HEK293 (cell line): ENCODE results near the gene APLF.
A peak's percentile ranks its signal among the peaks of the same experiment; 100 is the strongest.

Experiments used
- CTCF ChIA-PET: fragments of 350-600 bp; formaldehyde crosslinking; extraction: SDS; loops from one replicate; lab custom pipeline; 2021; ENCODE audit warnings: antibody characterized with exemption; lab: Yijun Ruan, JAX
- POLR2A ChIA-PET: fragments of 300-600 bp; formaldehyde crosslinking; extraction: SDS; loops from one replicate; lab custom pipeline; 2020; ENCODE audit warnings: antibody characterized with exemption, inconsistent platforms; lab: Yijun Ruan, JAX
- H3K27ac ChIP-seq: fragments of 200-500 bp; sonication (Bioruptor generic); 2 replicates; pipeline ENCODE4 v1.5.1; 2014; ENCODE audit warnings: low read depth, low read length, control low read depth, inconsistent platforms; ENCODE audit errors: extremely low read depth
- H3K36me3 ChIP-seq, 2 experiments: fragments of 200-500 bp in 1 of 2; sonication (Bioruptor generic) in 1 of 2; 1 replicate in 1 of 2; 2 replicates in 1 of 2; pipeline ENCODE4 v1.5.1; 2014 to 2017; ENCODE audit warnings: inconsistent platforms in 2 of 2, low read length in 2 of 2; ENCODE audit not compliant: control insufficient read depth in 2 of 2, insufficient read depth in 1 of 2
- H3K4me1 ChIP-seq: fragments of 200-500 bp; sonication (Bioruptor generic); 2 replicates; pipeline ENCODE4 v1.5.1; 2014; ENCODE audit warnings: mild to moderate bottlenecking, low read length, inconsistent platforms; ENCODE audit not compliant: control insufficient read depth, insufficient read depth
- H3K4me3 ChIP-seq: 2 replicates; pipeline ENCODE4 v1.5.1; 2011; ENCODE audit warnings: low read depth, mild to moderate bottlenecking, control low read depth, low read length, moderate library complexity
- H3K9me3 ChIP-seq: fragments of 200-500 bp; sonication (Bioruptor generic); 2 replicates; pipeline ENCODE4 v1.5.1; 2014; ENCODE audit warnings: low read depth, low read length, inconsistent platforms; ENCODE audit not compliant: control insufficient read depth, insufficient read depth
- ATF2 ChIP-seq: fragments of 450-650 bp; formaldehyde crosslinking; IDR thresholded peaks from 2 replicates; pipeline ENCODE4 v1.5.1; 2016; ENCODE audit warnings: missing biosample characterization, missing genetic modification characterization, low read depth
- EGR2 ChIP-seq: fragments of 450-650 bp; formaldehyde crosslinking; IDR thresholded peaks from 2 replicates; pipeline ENCODE4 v1.5.1; 2016; ENCODE audit warnings: low read depth, missing biosample characterization, missing genetic modification characterization
- GLI4 ChIP-seq: fragments of 450-650 bp; formaldehyde crosslinking; IDR thresholded peaks from 2 replicates; pipeline ENCODE4 v1.5.1; 2016; ENCODE audit warnings: missing biosample characterization, missing genetic modification characterization
- HOXC10 ChIP-seq: sonication (generic); formaldehyde crosslinking; IDR thresholded peaks from 2 replicates; pipeline ENCODE4 v1.8.1; 2023; ENCODE audit warnings: mild to moderate bottlenecking, missing genetic modification reagents
- RBAK ChIP-seq: fragments of 450-650 bp; formaldehyde crosslinking; IDR thresholded peaks from 2 replicates; pipeline ENCODE4 v1.5.1; 2016; ENCODE audit warnings: missing biosample characterization, missing genetic modification characterization
- SALL2 ChIP-seq: fragments of 450-650 bp; formaldehyde crosslinking; IDR thresholded peaks from 2 replicates; pipeline ENCODE4 v1.5.0; 2017; ENCODE audit warnings: missing biosample characterization, mild to moderate bottlenecking, missing genetic modification characterization, borderline replicate concordance
- ZBTB21 ChIP-seq: fragments of 450-650 bp; formaldehyde crosslinking; IDR thresholded peaks from 2 replicates; pipeline ENCODE4 v1.5.1; 2017; ENCODE audit warnings: missing biosample characterization, missing genetic modification characterization
- ZIC2 ChIP-seq: fragments of 450-650 bp; formaldehyde crosslinking; IDR thresholded peaks from 2 replicates; pipeline ENCODE4 v1.5.1; 2016; ENCODE audit warnings: missing biosample characterization, missing genetic modification characterization
- ZNF132 ChIP-seq: fragments of 450-650 bp; formaldehyde crosslinking; IDR thresholded peaks from 2 replicates; pipeline ENCODE4 v1.5.1; 2017; ENCODE audit warnings: missing biosample characterization, missing genetic modification characterization, borderline replicate concordance
- ZNF133 ChIP-seq: fragments of 450-650 bp; formaldehyde crosslinking; IDR thresholded peaks from 2 replicates; pipeline ENCODE4 v1.5.1; 2016; ENCODE audit warnings: missing biosample characterization, missing genetic modification characterization
- ZNF155 ChIP-seq: fragments of 450-650 bp; formaldehyde crosslinking; IDR thresholded peaks from 2 replicates; pipeline ENCODE4 v1.5.1; 2016; ENCODE audit warnings: missing biosample characterization, missing genetic modification characterization
- ZNF16 ChIP-seq: fragments of 450-650 bp; formaldehyde crosslinking; IDR thresholded peaks from 2 replicates; pipeline ENCODE4 v1.5.1; 2016; ENCODE audit warnings: low read depth, missing biosample characterization, missing genetic modification characterization
- ZNF2 ChIP-seq: fragments of 450-650 bp; formaldehyde crosslinking; IDR thresholded peaks from 2 replicates; pipeline ENCODE4 v1.5.1; 2016; ENCODE audit warnings: missing biosample characterization, missing genetic modification characterization
- ZNF221 ChIP-seq: fragments of 450-650 bp; formaldehyde crosslinking; IDR thresholded peaks from 2 replicates; pipeline ENCODE4 v1.5.1; 2017; ENCODE audit warnings: missing biosample characterization, missing genetic modification characterization, borderline replicate concordance
- ZNF223 ChIP-seq: fragments of 450-650 bp; formaldehyde crosslinking; IDR thresholded peaks from 2 replicates; pipeline ENCODE4 v1.5.1; 2016; ENCODE audit warnings: missing biosample characterization, missing genetic modification characterization
- ZNF23 ChIP-seq: fragments of 450-650 bp; formaldehyde crosslinking; IDR thresholded peaks from 2 replicates; pipeline ENCODE4 v1.5.1; 2016; ENCODE audit warnings: missing biosample characterization, missing genetic modification characterization, borderline replicate concordance
- ZNF248 ChIP-seq: fragments of 450-650 bp; formaldehyde crosslinking; IDR thresholded peaks from 2 replicates; pipeline ENCODE4 v1.5.1; 2017; ENCODE audit warnings: missing biosample characterization, missing genetic modification characterization
- ZNF426 ChIP-seq: fragments of 450-650 bp; formaldehyde crosslinking; IDR thresholded peaks from 2 replicates; pipeline ENCODE4 v1.5.1; 2017; ENCODE audit warnings: missing biosample characterization, missing genetic modification characterization, mild to moderate bottlenecking, inconsistent platforms, moderate library complexity
- ZNF585B ChIP-seq: fragments of 450-650 bp; formaldehyde crosslinking; IDR thresholded peaks from 2 replicates; pipeline ENCODE4 v1.5.1; 2016; ENCODE audit warnings: missing biosample characterization, missing genetic modification characterization
- ZNF623 ChIP-seq: fragments of 450-650 bp; formaldehyde crosslinking; IDR thresholded peaks from 2 replicates; pipeline ENCODE4 v1.5.1; 2016; ENCODE audit warnings: missing biosample characterization, missing genetic modification characterization
- ZNF629 ChIP-seq: fragments of 450-650 bp; formaldehyde crosslinking; IDR thresholded peaks from 2 replicates; pipeline ENCODE4 v1.5.1; 2017; ENCODE audit warnings: missing biosample characterization, missing genetic modification characterization
- ZNF645 ChIP-seq: fragments of 450-650 bp; formaldehyde crosslinking; IDR thresholded peaks from 2 replicates; pipeline ENCODE4; 2016; ENCODE audit warnings: missing biosample characterization, missing genetic modification characterization
- ZNF658 ChIP-seq: fragments of 450-650 bp; formaldehyde crosslinking; IDR thresholded peaks from 2 replicates; pipeline ENCODE4; 2016; ENCODE audit warnings: missing biosample characterization, missing genetic modification characterization
- ZSCAN30 ChIP-seq: fragments of 450-650 bp; IDR thresholded peaks from 2 replicates; pipeline ENCODE4 v1.5.1; 2018; ENCODE audit warnings: missing biosample characterization, mild to moderate bottlenecking, missing genetic modification characterization, moderate library complexity
- TF ChIP-seq, protein P1 (sequence below): fragments of 450-650 bp; formaldehyde crosslinking; IDR thresholded peaks from 2 replicates; pipeline ENCODE4 v1.5.1; 2016; ENCODE audit warnings: missing biosample characterization, missing genetic modification characterization
- TF ChIP-seq, protein P2 (sequence below): fragments of 450-650 bp; formaldehyde crosslinking; IDR thresholded peaks from 2 replicates; pipeline ENCODE4 v1.5.1; 2017; ENCODE audit warnings: missing biosample characterization, missing genetic modification characterization

Gene APLF

DNA sequence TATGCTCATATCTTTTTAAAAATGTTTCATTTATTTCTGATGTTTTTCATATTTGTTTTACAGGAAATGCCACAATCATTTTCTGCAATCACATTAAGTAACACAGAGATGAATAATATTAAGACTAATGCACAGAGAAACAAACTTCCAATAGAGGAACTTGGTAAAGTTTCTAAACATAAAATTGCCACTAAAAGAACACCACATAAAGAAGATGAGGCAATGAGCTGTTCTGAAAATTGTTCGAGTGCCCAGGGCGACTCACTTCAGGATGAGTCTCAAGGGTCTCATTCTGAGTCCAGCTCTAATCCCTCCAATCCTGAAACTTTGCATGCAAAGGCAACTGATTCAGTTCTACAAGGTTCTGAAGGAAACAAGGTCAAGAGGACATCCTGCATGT is 70.4 kb downstream of the APLF start (continued):
- TF ChIP-seq ZNF23, result no peak
- TF ChIP-seq, all 188 proteins: peak for 0

DNA sequence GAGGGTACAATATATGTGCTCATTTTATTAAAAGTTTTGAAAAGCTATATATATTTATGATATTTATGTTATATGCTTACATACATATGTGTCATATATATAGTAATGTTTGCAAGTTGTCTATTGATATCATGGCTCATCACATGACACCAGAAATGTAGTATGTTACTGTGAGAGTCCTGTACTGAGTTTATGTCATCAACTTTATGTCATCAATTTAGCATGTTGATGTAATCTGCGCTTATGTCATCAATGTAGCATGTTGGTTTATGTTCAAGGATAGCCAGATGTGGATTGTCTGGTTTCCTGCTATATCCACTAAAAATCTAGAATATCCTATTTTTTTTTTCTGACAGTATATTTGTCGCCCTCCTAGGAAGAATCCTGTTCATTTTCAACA is 77.4 kb downstream of the APLF start:
- Histone ChIP-seq H3K4me1 (no peaks in the 10 kb centered on the region), H3K27ac (no peak overlapping the region), H3K9me3 (no peaks in the 10 kb centered on the region), H3K36me3 (no peaks in the 10 kb centered on the region), H3K4me3 (no peak overlapping the region)
- ChIA-PET CTCF (no interaction called here), POLR2A (no interaction called here)
- TF ChIP-seq ZNF629 (tag by site-specific recombination), result peak; percentile 29; the same call in 1 of the 2 replicates
- TF ChIP-seq ZNF623 (tag by site-specific recombination), result no peak
- TF ChIP-seq SALL2 (tag by site-specific recombination), result no peak
- TF ChIP-seq ZNF585B (tag by site-specific recombination), result no peak
- TF ChIP-seq ZBTB21 (tag by site-specific recombination), result peak; percentile 81
- TF ChIP-seq ATF2 (tag by site-specific recombination), result peak; percentile 38; the same call in 1 of the 2 replicates

DNA sequence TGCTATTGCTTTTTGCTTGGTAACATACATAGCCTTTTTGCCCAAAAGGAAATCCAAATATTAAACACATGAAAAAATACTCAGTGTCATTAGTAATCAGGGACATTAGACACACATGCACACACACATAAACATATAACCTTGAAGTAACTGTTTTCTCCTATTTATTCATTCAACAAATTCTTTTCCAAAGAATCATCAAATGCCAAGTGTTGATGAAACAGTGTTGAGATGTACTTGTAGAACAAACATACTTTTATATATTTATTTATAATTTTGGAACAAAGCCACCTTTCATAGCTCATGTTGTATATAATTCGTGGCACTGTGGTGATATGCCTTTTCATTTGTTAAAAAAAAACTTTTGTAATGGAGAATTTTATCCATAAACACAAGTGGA is 81.0 kb downstream of the APLF start:
- no peaks in the 10 kb centered on the region for H3K36me3 ChIP-seq
- POLR2A ChIA-PET, result no interaction called here
- H3K27ac ChIP-seq, result no peak overlapping the region
- no peaks in the 10 kb centered on the region for H3K4me1 ChIP-seq
- CTCF ChIA-PET, result interaction anchor here (1.2 kb wide), 1 partner anchor 47 kb away, joined by 3 read pairs; no protein-coding TSS in a partner anchor
- TF ChIP-seq ZNF2 (tag by site-specific recombination), result no peak
- no peak for TF ChIP-seq SALL2 (tag by site-specific recombination)
- no peak for TF ChIP-seq ZNF133
- no peak for TF ChIP-seq ZNF16
- TF ChIP-seq HOXC10, result no peak
- TF ChIP-seq ZNF155 (tag by site-specific recombination), result no peak
- no peak for TF ChIP-seq ZNF132 (tag by site-specific recombination)
- TF ChIP-seq ZNF426 (tag by site-specific recombination), result no peak
- no peak for TF ChIP-seq ZNF248 (tag by site-specific recombination)
- TF ChIP-seq ZNF221 (tag by site-specific recombination), result no peak
- no peak for TF ChIP-seq ZSCAN30 (tag by site-specific recombination)
- no peak for TF ChIP-seq ZNF658
- no peaks in the 10 kb centered on the region for H3K9me3 ChIP-seq
- H3K4me3 ChIP-seq, result no peak overlapping the region

DNA sequence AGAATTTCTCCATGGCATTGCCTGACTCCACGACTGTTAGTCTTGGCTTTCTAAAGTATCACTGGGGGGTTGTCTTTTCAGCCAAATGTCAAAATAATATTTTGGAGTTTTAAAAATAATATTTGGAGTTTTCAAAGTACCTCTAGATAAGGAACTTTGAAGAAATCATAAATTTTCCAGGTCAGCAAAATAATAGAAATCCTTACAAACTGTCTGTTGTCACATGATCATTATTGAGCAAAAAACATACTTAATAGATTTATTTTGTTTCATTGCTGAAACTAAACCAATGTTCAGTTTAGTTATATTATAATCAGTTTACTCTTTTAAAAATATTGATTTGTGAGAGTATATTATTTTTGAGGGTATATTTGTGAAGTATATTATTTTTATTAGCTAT is 85.7 kb downstream of the APLF start:
- H3K4me1 ChIP-seq, result no peaks in the 10 kb centered on the region
- H3K9me3 ChIP-seq, result no peaks in the 10 kb centered on the region
- TF ChIP-seq, protein P1, sequence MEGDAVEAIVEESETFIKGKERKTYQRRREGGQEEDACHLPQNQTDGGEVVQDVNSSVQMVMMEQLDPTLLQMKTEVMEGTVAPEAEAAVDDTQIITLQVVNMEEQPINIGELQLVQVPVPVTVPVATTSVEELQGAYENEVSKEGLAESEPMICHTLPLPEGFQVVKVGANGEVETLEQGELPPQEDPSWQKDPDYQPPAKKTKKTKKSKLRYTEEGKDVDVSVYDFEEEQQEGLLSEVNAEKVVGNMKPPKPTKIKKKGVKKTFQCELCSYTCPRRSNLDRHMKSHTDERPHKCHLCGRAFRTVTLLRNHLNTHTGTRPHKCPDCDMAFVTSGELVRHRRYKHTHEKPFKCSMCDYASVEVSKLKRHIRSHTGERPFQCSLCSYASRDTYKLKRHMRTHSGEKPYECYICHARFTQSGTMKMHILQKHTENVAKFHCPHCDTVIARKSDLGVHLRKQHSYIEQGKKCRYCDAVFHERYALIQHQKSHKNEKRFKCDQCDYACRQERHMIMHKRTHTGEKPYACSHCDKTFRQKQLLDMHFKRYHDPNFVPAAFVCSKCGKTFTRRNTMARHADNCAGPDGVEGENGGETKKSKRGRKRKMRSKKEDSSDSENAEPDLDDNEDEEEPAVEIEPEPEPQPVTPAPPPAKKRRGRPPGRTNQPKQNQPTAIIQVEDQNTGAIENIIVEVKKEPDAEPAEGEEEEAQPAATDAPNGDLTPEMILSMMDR (tag by site-specific recombination), result no peak
- TF ChIP-seq ZNF645 (tag by site-specific recombination) (no peak), RBAK (tag by site-specific recombination) (no peak), GLI4 (no peak), ZNF223 (tag by site-specific recombination) (no peak), EGR2 (tag by site-specific recombination) (no peak), ZIC2 (tag by site-specific recombination) (no peak)
- TF ChIP-seq, protein P2, sequence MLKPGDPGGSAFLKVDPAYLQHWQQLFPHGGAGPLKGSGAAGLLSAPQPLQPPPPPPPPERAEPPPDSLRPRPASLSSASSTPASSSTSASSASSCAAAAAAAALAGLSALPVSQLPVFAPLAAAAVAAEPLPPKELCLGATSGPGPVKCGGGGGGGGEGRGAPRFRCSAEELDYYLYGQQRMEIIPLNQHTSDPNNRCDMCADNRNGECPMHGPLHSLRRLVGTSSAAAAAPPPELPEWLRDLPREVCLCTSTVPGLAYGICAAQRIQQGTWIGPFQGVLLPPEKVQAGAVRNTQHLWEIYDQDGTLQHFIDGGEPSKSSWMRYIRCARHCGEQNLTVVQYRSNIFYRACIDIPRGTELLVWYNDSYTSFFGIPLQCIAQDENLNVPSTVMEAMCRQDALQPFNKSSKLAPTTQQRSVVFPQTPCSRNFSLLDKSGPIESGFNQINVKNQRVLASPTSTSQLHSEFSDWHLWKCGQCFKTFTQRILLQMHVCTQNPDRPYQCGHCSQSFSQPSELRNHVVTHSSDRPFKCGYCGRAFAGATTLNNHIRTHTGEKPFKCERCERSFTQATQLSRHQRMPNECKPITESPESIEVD (tag by site-specific recombination), result no peak
- ChIA-PET POLR2A (no interaction called here), CTCF (interaction anchor here (1.6 kb wide), 1 partner anchor 355 kb away, joined by 4 read pairs; no protein-coding TSS in a partner anchor)
- no peak overlapping the region for H3K27ac ChIP-seq
- H3K36me3 ChIP-seq, result no peaks in the 10 kb centered on the region
- no peak overlapping the region for H3K4me3 ChIP-seq
